Endothelial cell of umbilical vein (primary cell): Measurements from ENCODE around the gene SDK2. TPM values are rescaled to one million over a fixed set of nuclear protein-coding genes. Genes with fewer than 3 reads are reported as not detected.

Experiments used
- BruUV-seq: library from RNA; stranded (reverse); fragments of 400-500 nt; replicated peaks from 2 replicates; lab custom pipeline; 2021; lab: Mats Ljungman, UMichigan
- CTCF ChIA-PET: fragments of 300-600, 350-600 bp; sonication (Branson Sonifier 250); formaldehyde crosslinking; loops from one replicate; lab custom pipeline; 2021; ENCODE audit warnings: antibody characterized with exemption, inconsistent platforms; lab: Charles Lee
- POLR2A ChIA-PET: fragments of 300-600, 350-600 bp; sonication (Branson Sonifier 250); formaldehyde crosslinking; loops from one replicate; lab custom pipeline; 2021; ENCODE audit warnings: antibody characterized with exemption, inconsistent platforms; lab: Charles Lee
- DNase-seq: peaks from one replicate; pipeline ENCODE4 v3.0.0-alpha.2; 2011; ENCODE audit warnings: low read depth, low spot score
- FAIRE-seq: peaks from 2 replicates; lab custom pipeline; 2011; peaks lifted over from hg19 to GRCh38; lab: Jason Lieb, UNC
- H2AFZ ChIP-seq: 2 replicates; pipeline ENCODE4 v1.6.0; 2012; ENCODE audit warnings: low read depth, low read length, control low read depth, inconsistent platforms
- H3K27ac ChIP-seq: 2 replicates; pipeline ENCODE4 v1.5.1; 2011; ENCODE audit warnings: low read depth, mild to moderate bottlenecking, control low read depth, low read length, moderate library complexity; ENCODE audit not compliant: insufficient read depth
- H3K27me3 ChIP-seq, 2 experiments: 2 replicates each; pipeline versions ENCODE4 v1.6.0 to v1.6.1; 2011; ENCODE audit warnings: low read length in 2 of 2, mixed read lengths in 1 of 2; ENCODE audit not compliant: control insufficient read depth in 2 of 2, insufficient read depth in 2 of 2
- H3K36me3 ChIP-seq, 2 experiments: 2 replicates in 1 of 2; 3 replicates in 1 of 2; pipeline ENCODE4 v1.5.1; 2011; ENCODE audit warnings: low read length in 2 of 2, mild to moderate bottlenecking in 1 of 2, moderate library complexity in 1 of 2; ENCODE audit not compliant: control insufficient read depth in 2 of 2, insufficient read depth in 2 of 2; ENCODE audit errors: extremely low read depth in 1 of 2
- H3K4me1 ChIP-seq: 3 replicates; pipeline ENCODE4 v1.5.1; 2011; ENCODE audit warnings: mild to moderate bottlenecking, low read length; ENCODE audit not compliant: control insufficient read depth, insufficient read depth; ENCODE audit errors: extremely low read depth
- H3K4me2 ChIP-seq: 2 replicates; pipeline ENCODE4 v1.6.1; 2011; ENCODE audit warnings: low read length, control low read depth, mixed read lengths; ENCODE audit not compliant: insufficient read depth
- H3K4me3 ChIP-seq, 3 experiments: fragments of 200-600 bp in 1 of 3; sonication (generic), shearing (Covaris generic) in 1 of 3; replicated peaks in 1 of 3; 2 replicates each; pipeline ENCODE4 v1.5.1; 2011 to 2016; ENCODE audit warnings: control low read depth in 3 of 3, low read length in 3 of 3, mild to moderate bottlenecking in 2 of 3, inconsistent platforms in 1 of 3, low read depth in 1 of 3, moderate library complexity in 1 of 3; ENCODE audit not compliant: insufficient read depth in 1 of 3
- H3K79me2 ChIP-seq: 2 replicates; pipeline ENCODE4 v1.6.0; 2012; ENCODE audit warnings: low read length, inconsistent platforms; ENCODE audit not compliant: control insufficient read depth, insufficient read depth
- H3K9ac ChIP-seq: replicated peaks from 2 replicates; pipeline ENCODE3; 2011; ENCODE audit warnings: low read length, control low read depth; ENCODE audit not compliant: insufficient read depth; ENCODE audit errors: extremely low read depth
- H3K9me1 ChIP-seq: replicated peaks from 3 replicates; pipeline ENCODE4 v1.6.0; 2011; ENCODE audit warnings: mild to moderate bottlenecking, low read length; ENCODE audit not compliant: control insufficient read depth, insufficient read depth; ENCODE audit errors: extremely low read depth
- H3K9me3 ChIP-seq: replicated peaks from 2 replicates; pipeline ENCODE4 v1.5.1; 2012; ENCODE audit warnings: low read length, inconsistent platforms; ENCODE audit not compliant: control insufficient read depth, insufficient read depth
- H4K20me1 ChIP-seq: replicated peaks from 2 replicates; pipeline ENCODE3; 2011; ENCODE audit warnings: mild to moderate bottlenecking, low read length; ENCODE audit not compliant: control insufficient read depth, insufficient read depth; ENCODE audit errors: extremely low read depth
- EZH2 ChIP-seq: IDR thresholded peaks from 2 replicates; pipeline ENCODE4 v1.6.1; 2012; ENCODE audit warnings: borderline replicate concordance, low read depth, mild to moderate bottlenecking, moderate library complexity, low read length, inconsistent platforms; ENCODE audit not compliant: severe bottlenecking
- FOS ChIP-seq: IDR thresholded peaks from 2 replicates; pipeline ENCODE4 v1.6.1; 2011; ENCODE audit warnings: mild to moderate bottlenecking, low read length, moderate library complexity, borderline replicate concordance; ENCODE audit not compliant: insufficient read depth
- GATA2 ChIP-seq: IDR thresholded peaks from 2 replicates; pipeline ENCODE4 v1.7.0; 2011; ENCODE audit warnings: low read depth, mild to moderate bottlenecking, moderate library complexity, mixed read lengths, low read length; ENCODE audit not compliant: insufficient read length, insufficient read depth
- JUN ChIP-seq: IDR thresholded peaks from 2 replicates; pipeline ENCODE4 v1.6.1; 2011; ENCODE audit warnings: borderline replicate concordance, low read depth; ENCODE audit not compliant: insufficient read length, insufficient read depth
- MYC ChIP-seq: IDR thresholded peaks from one replicate; pipeline ENCODE4 v1.6.1; 2011; ENCODE audit warnings: mild to moderate bottlenecking, low read depth, low read length
- POLR2A ChIP-seq: IDR thresholded peaks from 2 replicates; pipeline ENCODE4 v1.6.1; 2012; ENCODE audit warnings: low read depth, mild to moderate bottlenecking, control low read depth, low read length
- POLR2AphosphoS5 ChIP-seq: IDR thresholded peaks from 2 replicates; pipeline ENCODE4 v1.6.1; 2012; ENCODE audit warnings: low read depth, mild to moderate bottlenecking, control low read depth, low read length, moderate library complexity; ENCODE audit not compliant: insufficient read depth
- dilution Hi-C: fragments of 300-500 bp; cut with MboI; formaldehyde crosslinking; loops from one replicate; pipeline ENCODE4 v1.15.0; 2019; ENCODE audit warnings: low sequenced_read_pairs; ENCODE audit not compliant: extremely low pct_ligation_motif_present
- intact Hi-C: fragments of 100-400 bp; cut with micrococcal nuclease; formaldehyde crosslinking; loops from one replicate; pipeline ENCODE4 v1.10.0; 2022
- polyA plus RNA-seq, 4 experiments: library from polyadenylated mRNA; depleted of rRNA in 3 of 4; stranded (reverse) in 3 of 4; unstranded in 1 of 4; fragments of >200 nt; gene quantifications; 2 replicates each; pipeline versions ENCODE4 v1.2.1 to v1.2.3, GENCODE V29; 2011 to 2012; ENCODE audit warnings: missing spikeins in 1 of 4
- total RNA-seq: library from RNA; stranded (reverse); gene quantifications from 2 replicates; pipeline ENCODE4 v1.2.3, GENCODE V29; 2021
- TF ChIP-seq, protein P1 (sequence below): IDR thresholded peaks from 2 replicates; pipeline ENCODE4 v1.6.1; 2011; ENCODE audit not compliant: insufficient read depth, insufficient read length
- TF ChIP-seq, protein P2 (sequence below), 2 donors: IDR thresholded peaks; 1 replicate in 1 of 2; 2 replicates in 1 of 2; pipeline ENCODE4 v1.5.1; 2011; ENCODE audit warnings: low read length in 2 of 2, mild to moderate bottlenecking in 2 of 2, moderate library complexity in 2 of 2, control low read depth in 1 of 2, inconsistent platforms in 1 of 2, low read depth in 1 of 2; ENCODE audit not compliant: insufficient read depth in 1 of 2; ENCODE audit errors: extremely low read depth in 1 of 2

SDK2 gene
- total and polyA plus RNA-seq, 2 donors (not counting 3 experiments of a cell fraction or from before 2014, with no cell fraction given), result not detected

DNA sequence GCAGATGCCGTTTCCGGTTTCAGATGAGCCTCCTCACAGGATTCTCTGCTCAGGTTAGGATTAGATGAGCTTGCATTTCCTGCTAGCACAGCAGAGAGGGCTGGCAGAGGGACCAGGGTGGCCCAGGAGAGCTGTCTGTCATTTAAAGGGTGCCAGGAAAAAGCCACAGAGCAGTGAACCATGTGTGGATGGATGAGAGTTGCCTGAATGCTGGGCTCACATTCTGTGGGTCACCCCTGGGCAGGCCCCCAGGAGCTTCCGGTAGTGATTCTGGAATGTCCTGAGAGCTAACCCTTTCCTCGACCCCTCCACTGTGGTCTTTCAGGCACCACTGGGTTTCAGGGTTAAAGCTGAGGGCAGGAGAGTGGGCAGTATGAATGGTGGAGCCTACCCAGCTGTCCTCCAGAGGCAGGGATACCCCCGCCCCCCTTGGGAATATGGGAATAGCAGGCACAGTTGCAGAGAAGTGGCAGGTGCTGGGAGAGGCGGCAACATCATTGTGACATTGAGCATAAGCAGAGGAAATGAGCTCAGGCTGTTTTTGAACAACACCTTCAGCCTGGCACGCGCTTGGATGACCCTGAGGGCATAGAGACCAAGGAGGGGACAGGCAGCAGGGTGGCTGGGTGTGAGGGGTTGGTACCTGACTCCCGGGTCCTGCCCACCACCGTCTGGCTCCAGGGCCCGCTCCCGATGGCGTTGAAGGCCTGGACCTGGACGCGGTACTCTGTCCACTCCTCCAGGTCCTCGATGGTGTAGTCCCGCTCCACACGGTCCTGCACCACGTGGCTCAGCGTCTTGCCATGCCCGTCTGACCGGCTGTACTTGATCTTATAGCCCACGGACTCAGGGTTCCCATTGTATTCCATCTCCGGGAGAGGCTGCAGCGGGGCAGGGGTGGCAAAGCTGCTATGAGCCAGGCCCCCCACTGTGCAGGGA lies 249.5 kb downstream of the SDK2 start:
- POLR2A ChIA-PET, result no interaction called here
- H3K27me3 ChIP-seq, result no peaks in the 10 kb centered on the region
- TF ChIP-seq MYC (no peak), POLR2AphosphoS5 (no peak), JUN (no peak), FOS (no peak), EZH2 (no peak), GATA2 (no peak), POLR2A (no peak)
- TF ChIP-seq, protein P1, sequence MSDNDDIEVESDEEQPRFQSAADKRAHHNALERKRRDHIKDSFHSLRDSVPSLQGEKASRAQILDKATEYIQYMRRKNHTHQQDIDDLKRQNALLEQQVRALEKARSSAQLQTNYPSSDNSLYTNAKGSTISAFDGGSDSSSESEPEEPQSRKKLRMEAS, result no peak
- TF ChIP-seq, protein P2, sequence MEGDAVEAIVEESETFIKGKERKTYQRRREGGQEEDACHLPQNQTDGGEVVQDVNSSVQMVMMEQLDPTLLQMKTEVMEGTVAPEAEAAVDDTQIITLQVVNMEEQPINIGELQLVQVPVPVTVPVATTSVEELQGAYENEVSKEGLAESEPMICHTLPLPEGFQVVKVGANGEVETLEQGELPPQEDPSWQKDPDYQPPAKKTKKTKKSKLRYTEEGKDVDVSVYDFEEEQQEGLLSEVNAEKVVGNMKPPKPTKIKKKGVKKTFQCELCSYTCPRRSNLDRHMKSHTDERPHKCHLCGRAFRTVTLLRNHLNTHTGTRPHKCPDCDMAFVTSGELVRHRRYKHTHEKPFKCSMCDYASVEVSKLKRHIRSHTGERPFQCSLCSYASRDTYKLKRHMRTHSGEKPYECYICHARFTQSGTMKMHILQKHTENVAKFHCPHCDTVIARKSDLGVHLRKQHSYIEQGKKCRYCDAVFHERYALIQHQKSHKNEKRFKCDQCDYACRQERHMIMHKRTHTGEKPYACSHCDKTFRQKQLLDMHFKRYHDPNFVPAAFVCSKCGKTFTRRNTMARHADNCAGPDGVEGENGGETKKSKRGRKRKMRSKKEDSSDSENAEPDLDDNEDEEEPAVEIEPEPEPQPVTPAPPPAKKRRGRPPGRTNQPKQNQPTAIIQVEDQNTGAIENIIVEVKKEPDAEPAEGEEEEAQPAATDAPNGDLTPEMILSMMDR (IDR thresholded peaks at IDR 0.05; ENCODE audit: extremely low read depth in 1 of 2, insufficient read depth in 1 of 2, low read depth in 1 of 2, low read length in 2 of 2), result no peak
- no peaks in the 10 kb centered on the region for H4K20me1 ChIP-seq
- no peaks in the 10 kb centered on the region for H3K79me2 ChIP-seq
- no peaks in the 10 kb centered on the region for H3K4me1 ChIP-seq
- H3K4me3 ChIP-seq, result no peak overlapping the region
- no peak overlapping the region for H2AFZ ChIP-seq
- no peaks in the 10 kb centered on the region for H3K9me1 ChIP-seq
- CTCF ChIA-PET, result interaction anchor here (1.5 kb wide), 1 partner anchor 25 kb away, joined by 4 read pairs; no protein-coding TSS in a partner anchor
- H3K4me2 ChIP-seq, result no peak overlapping the region
- dilution Hi-C loops (no loop called here), intact Hi-C loops (no loop called here)
- no peaks in the 10 kb centered on the region for H3K9me3 ChIP-seq
- H3K36me3 ChIP-seq, result no peaks in the 10 kb centered on the region
- FAIRE-seq (no peak), DNase-seq (no peak)
- BruUV-seq, result no TSS peak
- no peak overlapping the region for H3K27ac ChIP-seq
- H3K9ac ChIP-seq, result no peak overlapping the region
